H1 (cell line): ENCODE data around the gene ZBTB20. TPM values are rescaled to one million over a fixed set of nuclear protein-coding genes. Genes with fewer than 3 reads are reported as not detected.

ENCODE experiments used
- CTCF ChIA-PET: fragments of 300-600 bp; sonication (Branson Sonifier 250); formaldehyde crosslinking; loops from one replicate; lab custom pipeline; 2021; ENCODE audit not compliant: partially characterized antibody; lab: Charles Lee
- POLR2A ChIA-PET: fragments of 300-600 bp; sonication (Branson Sonifier 250); formaldehyde crosslinking; loops from one replicate; lab custom pipeline; 2021; ENCODE audit warnings: inconsistent platforms; ENCODE audit not compliant: partially characterized antibody; lab: Charles Lee
- DNase-seq, 2 experiments: peaks; one replicate each; pipeline versions ENCODE4 v3.0.0 to v3.0.0-alpha.2; 2010 to 2022; ENCODE audit warnings: low spot score in 2 of 2, low read depth in 1 of 2, mixed read lengths in 1 of 2
- FAIRE-seq: peaks from 2 replicates; lab custom pipeline; 2011; peaks lifted over from hg19 to GRCh38; lab: Jason Lieb, UNC
- H2AFZ ChIP-seq: 2 replicates; pipeline ENCODE4 v1.8.1; 2012; ENCODE audit warnings: low read length, inconsistent platforms
- H2AK5ac ChIP-seq: 2 replicates; pipeline ENCODE4 v1.6.1; 2013; ENCODE audit warnings: low read depth, low read length
- H2BK120ac ChIP-seq: replicated peaks from 2 replicates; pipeline ENCODE3; 2013; ENCODE audit warnings: low read depth, low read length, inconsistent platforms
- H2BK12ac ChIP-seq: 2 replicates; pipeline ENCODE4 v1.6.1; 2013; ENCODE audit warnings: low read depth, low read length
- H2BK15ac ChIP-seq: 2 replicates; pipeline ENCODE4 v1.6.1; 2013; ENCODE audit warnings: low read length
- H2BK20ac ChIP-seq: 2 replicates; pipeline ENCODE4 v1.6.1; 2013; ENCODE audit warnings: low read length
- H2BK5ac ChIP-seq: 2 replicates; pipeline ENCODE4 v1.6.1; 2013; ENCODE audit warnings: low read depth, low read length
- H3K14ac ChIP-seq: 2 replicates; pipeline ENCODE4 v1.6.1; 2013; ENCODE audit warnings: inconsistent platforms; ENCODE audit not compliant: insufficient read length
- H3K18ac ChIP-seq: 2 replicates; pipeline ENCODE4 v1.6.1; 2013; ENCODE audit warnings: low read length; ENCODE audit errors: extremely low read depth
- H3K23ac ChIP-seq: 2 replicates; pipeline ENCODE4 v1.6.1; 2013; ENCODE audit warnings: inconsistent platforms; ENCODE audit not compliant: insufficient read length
- H3K23me2 ChIP-seq: 2 replicates; pipeline ENCODE4 v1.6.1; 2013; ENCODE audit warnings: low read depth, low read length
- H3K27ac ChIP-seq: 2 replicates; pipeline ENCODE4 v1.6.1; 2011; ENCODE audit warnings: low read depth, low read length, inconsistent platforms
- H3K27me3 ChIP-seq, 4 experiments: replicated peaks in 1 of 4; 1 replicate in 1 of 4; 2 replicates in 3 of 4; pipeline versions ENCODE4 v1.6.1 to v1.8.1; 2011 to 2013; ENCODE audit warnings: low read length in 3 of 4, mild to moderate bottlenecking in 3 of 4, inconsistent platforms in 2 of 4, mixed read lengths in 2 of 4, moderate library complexity in 1 of 4; ENCODE audit not compliant: control insufficient read depth in 3 of 4, insufficient read depth in 3 of 4; ENCODE audit errors: extremely low read depth in 1 of 4
- H3K36me3 ChIP-seq, 4 experiments: 2 replicates each; pipeline versions ENCODE4 v1.6.1 to v1.8.1; 2011 to 2013; ENCODE audit warnings: mild to moderate bottlenecking in 4 of 4, low read length in 3 of 4, moderate library complexity in 2 of 4, control low read depth in 1 of 4, inconsistent platforms in 1 of 4; ENCODE audit not compliant: insufficient read depth in 4 of 4, control insufficient read depth in 2 of 4
- H3K4ac ChIP-seq: replicated peaks from 2 replicates; pipeline ENCODE3; 2013; ENCODE audit warnings: low read length, low read depth, mixed read lengths, inconsistent platforms; ENCODE audit not compliant: insufficient read length
- H3K4me1 ChIP-seq, 4 experiments: replicated peaks in 1 of 4; 1 replicate in 1 of 4; 2 replicates in 3 of 4; pipeline versions ENCODE4 v1.6.1 to v1.8.1; 2011 to 2013; ENCODE audit warnings: low read length in 3 of 4, inconsistent platforms in 2 of 4, mixed read lengths in 1 of 4; ENCODE audit not compliant: insufficient read depth in 4 of 4, control insufficient read depth in 3 of 4
- H3K4me2 ChIP-seq, 2 experiments: 2 replicates each; pipeline versions ENCODE4 v1.6.1 to v1.8.1; 2011 to 2013; ENCODE audit warnings: low read depth in 2 of 2, low read length in 2 of 2, control low read depth in 1 of 2, inconsistent platforms in 1 of 2, mild to moderate bottlenecking in 1 of 2; ENCODE audit not compliant: insufficient read depth in 1 of 2
- H3K4me3 ChIP-seq, 4 experiments: fragments of 200-600, 300-600 bp in 1 of 4; sonication (generic), shearing (Covaris generic), sonication (Bioruptor Twin) in 1 of 4; 2 replicates each; pipeline versions ENCODE4 v1.5.1 to v1.8.1; 2011 to 2016; ENCODE audit warnings: low read length in 4 of 4, low read depth in 3 of 4, control low read depth in 2 of 4, inconsistent platforms in 2 of 4, mild to moderate bottlenecking in 2 of 4, mixed read lengths in 1 of 4, moderate library complexity in 1 of 4; ENCODE audit not compliant: insufficient read depth in 2 of 4; ENCODE audit errors: extremely low read depth in 1 of 4
- H3K56ac ChIP-seq: replicated peaks from 2 replicates; pipeline ENCODE3; 2013; ENCODE audit warnings: low read depth, mild to moderate bottlenecking, mixed read lengths, low read length, inconsistent platforms; ENCODE audit not compliant: insufficient read length
- H3K79me1 ChIP-seq: 2 replicates; pipeline ENCODE4 v1.6.1; 2013; ENCODE audit warnings: low read depth, low read length, control low read depth
- H3K79me2 ChIP-seq, 2 experiments: 2 replicates each; pipeline versions ENCODE4 v1.6.1 to v1.8.1; 2012 to 2013; ENCODE audit warnings: low read length in 2 of 2, mild to moderate bottlenecking in 2 of 2, inconsistent platforms in 1 of 2; ENCODE audit not compliant: insufficient read depth in 2 of 2, control insufficient read depth in 1 of 2
- H3K9ac ChIP-seq, 4 experiments: replicated peaks in 1 of 4; 1 replicate in 1 of 4; 2 replicates in 3 of 4; pipeline versions ENCODE4 v1.6.1 to v1.8.1; 2011 to 2013; ENCODE audit warnings: low read depth in 3 of 4, low read length in 3 of 4, control low read depth in 2 of 4, mild to moderate bottlenecking in 2 of 4, moderate library complexity in 2 of 4, inconsistent platforms in 1 of 4; ENCODE audit errors: extremely low read depth in 1 of 4
- H3K9me3 ChIP-seq, 2 experiments: 2 replicates each; pipeline versions ENCODE4 v1.6.1 to v1.8.1; 2012 to 2013; ENCODE audit warnings: mild to moderate bottlenecking in 2 of 2, moderate library complexity in 2 of 2, control low read depth in 1 of 2, inconsistent platforms in 1 of 2, low read depth in 1 of 2, low read length in 1 of 2, mixed read lengths in 1 of 2; ENCODE audit not compliant: insufficient read depth in 2 of 2
- H4K20me1 ChIP-seq, 2 experiments: replicated peaks in 1 of 2; 2 replicates each; pipeline versions ENCODE3 to v1.8.1; 2011 to 2013; ENCODE audit warnings: inconsistent platforms in 2 of 2, low read length in 2 of 2, mild to moderate bottlenecking in 1 of 2; ENCODE audit not compliant: insufficient read depth in 2 of 2, control insufficient read depth in 1 of 2
- H4K5ac ChIP-seq: 2 replicates; pipeline ENCODE4 v1.6.1; 2013; ENCODE audit warnings: low read length, low read depth, mixed read lengths, inconsistent platforms; ENCODE audit not compliant: insufficient read length
- H4K8ac ChIP-seq: 2 replicates; pipeline ENCODE4 v1.8.0; 2013; ENCODE audit warnings: mild to moderate bottlenecking, moderate library complexity, low read length, inconsistent platforms; ENCODE audit not compliant: insufficient read depth; ENCODE audit errors: extremely low read depth
- H4K91ac ChIP-seq: replicated peaks from 2 replicates; pipeline ENCODE3; 2013; ENCODE audit warnings: low read length, mixed read lengths, inconsistent platforms; ENCODE audit not compliant: insufficient read length
- ATF3 ChIP-seq: IDR thresholded peaks from 2 replicates; pipeline ENCODE4 v1.6.1; 2011; ENCODE audit warnings: low read depth, mild to moderate bottlenecking, low read length; ENCODE audit not compliant: insufficient read depth
- CBX5 ChIP-seq: fragments of 300-800, 300-1000 bp; sonication (generic); IDR thresholded peaks from 2 replicates; pipeline ENCODE4 v1.7.1; 2016; ENCODE audit warnings: antibody characterized with exemption, low read length, low read depth
- CHD2 ChIP-seq: IDR thresholded peaks from 2 replicates; pipeline ENCODE4 v1.6.1; 2012; ENCODE audit warnings: low read length, improper control_type of control experiment
- CTBP2 ChIP-seq: IDR thresholded peaks from 2 replicates; pipeline ENCODE4 v1.7.0; 2011; ENCODE audit warnings: borderline replicate concordance, mild to moderate bottlenecking, moderate library complexity, mixed read lengths, low read length; ENCODE audit not compliant: insufficient read depth, insufficient read length
- EP300 ChIP-seq, 2 experiments: IDR thresholded peaks; 1 replicate in 1 of 2; 2 replicates in 1 of 2; pipeline ENCODE4 v1.6.1; 2011 to 2012; ENCODE audit warnings: low read depth in 2 of 2, low read length in 2 of 2, mild to moderate bottlenecking in 2 of 2, borderline replicate concordance in 1 of 2, inconsistent platforms in 1 of 2, moderate library complexity in 1 of 2
- EZH2 ChIP-seq: fragments of 200-600 bp; sonication (generic); IDR thresholded peaks from 2 replicates; pipeline ENCODE4 v1.7.1; 2012; ENCODE audit warnings: low read depth, mild to moderate bottlenecking, moderate library complexity, low read length, inconsistent platforms; ENCODE audit not compliant: severe bottlenecking
- FOSL1 ChIP-seq: IDR thresholded peaks from 2 replicates; pipeline ENCODE4 v1.6.1; 2011; ENCODE audit warnings: mild to moderate bottlenecking, low read depth, low read length, moderate library complexity; ENCODE audit not compliant: insufficient read depth
- KDM1A ChIP-seq: fragments of 200-600, 300-600 bp; sonication (generic); IDR thresholded peaks from 2 replicates; pipeline ENCODE4 v1.7.1; 2016; ENCODE audit warnings: mild to moderate bottlenecking, low read length, borderline replicate concordance
- PHF8 ChIP-seq: fragments of 200-600 bp; sonication (generic); conservative IDR thresholded peaks from 2 replicates; pipeline ENCODE4 v1.7.1; 2012; ENCODE audit warnings: low read depth, mild to moderate bottlenecking, inconsistent platforms, low read length, moderate library complexity
- RAD21 ChIP-seq, 2 experiments: IDR thresholded peaks in 1 of 2; conservative IDR thresholded peaks in 1 of 2; 2 replicates each; pipeline ENCODE4 v1.6.1; 2011; ENCODE audit warnings: low read depth in 2 of 2, low read length in 2 of 2, improper control_type of control experiment in 1 of 2, inconsistent platforms in 1 of 2, mild to moderate bottlenecking in 1 of 2, moderate library complexity in 1 of 2
- TCF12 ChIP-seq: IDR thresholded peaks from 2 replicates; pipeline ENCODE4 v1.6.1; 2011; ENCODE audit warnings: low read depth, mild to moderate bottlenecking, low read length
- TEAD4 ChIP-seq: IDR thresholded peaks from 2 replicates; pipeline ENCODE4 v1.6.1; 2012; ENCODE audit warnings: low read depth, low read length, inconsistent platforms, mixed read lengths
- ZNF274 ChIP-seq: IDR thresholded peaks from 2 replicates; pipeline ENCODE4 v1.7.0; 2012; ENCODE audit warnings: low read length, borderline replicate concordance; ENCODE audit errors: extremely low read depth
- WGBS, 2 experiments: shearing (Covaris generic) in 1 of 2; methylation state at CpG; one replicate each; pipeline versions ENCODE4 v1.1.6 to v1.1.7; 2013 to 2015; ENCODE audit warnings: low lambda C conversion rate in 2 of 2, mixed read lengths in 2 of 2, inconsistent platforms in 1 of 2, low coverage in 1 of 2, missing lambda C conversion rate in 1 of 2; ENCODE audit not compliant: insufficient replicate concordance in 2 of 2, insufficient coverage in 1 of 2, insufficient read length in 1 of 2; ENCODE audit errors: extremely low coverage in 1 of 2, missing lambda C conversion rate in 1 of 2; 5-methylcytosine and 5-hydroxymethylcytosine counted together
- polyA plus RNA-seq, 7 experiments: library from polyadenylated mRNA; depleted of rRNA in 3 of 7; stranded (reverse) in 5 of 7; unstranded in 2 of 7; fragments of >200 nt in 5 of 7; fragments of 200-250 nt in 2 of 7; gene quantifications; 1 replicate in 5 of 7; 2 replicates in 1 of 7; 4 replicates in 1 of 7; pipeline versions ENCODE4 v1.2.1 to v1.2.3, GENCODE V29; 2011 to 2013; ENCODE audit warnings: missing spikeins in 2 of 7, mixed read lengths in 2 of 7
- total RNA-seq: library from RNA; stranded (reverse); fragmentation: NEBNext Ultra II Directional; extraction: Animal tissue kit (Norgen Biotek cat#: 25700); gene quantifications from 2 replicates; pipeline ENCODE4 v1.2.1, GENCODE V29; 2021

The ZBTB20 gene
- total and polyA plus RNA-seq, 2 of the 8 experiments (the other 6 are each of a cell fraction or from before 2014, with no cell fraction given): 0.35 to 1.3 TPM

DNA sequence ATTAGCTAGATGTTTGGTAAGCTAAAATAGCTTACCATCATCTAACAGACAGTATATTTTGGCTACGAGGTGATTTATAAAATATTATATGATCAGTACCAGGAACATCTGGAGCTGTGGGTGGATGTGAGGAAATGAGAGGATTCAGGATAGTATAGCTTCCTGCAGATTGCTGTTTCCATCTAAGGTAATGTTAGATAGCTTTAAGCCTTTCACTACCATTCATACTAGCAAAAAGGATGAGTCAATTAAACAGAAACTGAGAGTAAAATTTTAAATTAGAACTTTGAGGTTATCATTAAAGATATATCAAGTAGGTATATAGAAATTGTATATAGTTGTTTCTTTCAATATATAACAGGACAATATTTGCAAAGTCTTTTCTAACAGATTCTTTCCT is 8.0 kb downstream of the ZBTB20 start:
- Histone ChIP-seq H3K27ac (no peak overlapping the region), H3K9me3 (no peaks in the 10 kb centered on the region), H3K23me2 (no peaks in the 10 kb centered on the region), H3K79me2 (no peaks in the 10 kb centered on the region), H3K4me1 (peaks cover 0 to 8% (median 0%) of the 10 kb centered on the region in 4 experiments; a peak in 2 of 7 replicates), H3K4me3 (no peak overlapping the region), H2BK12ac (no peak overlapping the region), H2AK5ac (no peak overlapping the region), H4K5ac (no peak overlapping the region), H3K56ac (no peak overlapping the region), H3K14ac (no peak overlapping the region), H2BK120ac (no peak overlapping the region), H3K9ac (no peak overlapping the region), H3K18ac (no peak overlapping the region), H4K8ac (no peak overlapping the region), H3K4ac (no peak overlapping the region), H3K27me3 (no peaks in the 10 kb centered on the region), H3K23ac (no peak overlapping the region), H3K36me3 (no peaks in the 10 kb centered on the region), H2BK5ac (no peak overlapping the region), H2BK15ac (no peak overlapping the region), H2AFZ (no peak overlapping the region), H2BK20ac (no peak overlapping the region), H4K91ac (no peak overlapping the region), H3K79me1 (no peaks in the 10 kb centered on the region), H4K20me1 (no peaks in the 10 kb centered on the region), H3K4me2 (no peak overlapping the region)
- FAIRE-seq (no peak), DNase-seq (no peak)
- ChIA-PET CTCF (no interaction called here), POLR2A (no interaction called here)
- WGBS, 2 experiments: 79% methylated on average over 1 of the region's 1 CpG; no CpG with 5 or more reads in 1 of the 2 experiments
- no peak for TF ChIP-seq EZH2
- TF ChIP-seq RAD21 (IDR thresholded peaks at IDR 0.05 in 1 of 2, conservative IDR thresholded peaks at IDR 0.05 in 1 of 2; ENCODE audit: low read depth in 2 of 2, low read length in 2 of 2): no peak
- no peak for TF ChIP-seq CTBP2
- TF ChIP-seq CBX5: no peak
- no peak for TF ChIP-seq ZNF274
- no peak for TF ChIP-seq EP300 (IDR thresholded peaks at IDR 0.05; ENCODE audit: borderline replicate concordance in 1 of 2, low read depth in 2 of 2, low read length in 2 of 2)
- no peak for TF ChIP-seq TCF12
- TF ChIP-seq TEAD4: no peak
- no peak for TF ChIP-seq FOSL1
- no peak for TF ChIP-seq KDM1A
- TF ChIP-seq ATF3: no peak
- no peak for TF ChIP-seq CHD2
- TF ChIP-seq PHF8: no peak
